Testis (tissue), 2 donors: Measurements from ENCODE around the gene SCAPER.

Source experiments
- POLR2A ChIP-seq: fragments of 450-650 bp; IDR thresholded peaks from one replicate; pipeline ENCODE4 v1.6.1; 2017; ENCODE audit warnings: antibody characterized with exemption, mild to moderate bottlenecking, moderate library complexity
- TF ChIP-seq, protein P1 (sequence below), 3 experiments: fragments of 450-650 bp in 2 of 3; fragments of 200-600 bp in 1 of 3; sonication (generic) in 1 of 3; IDR thresholded peaks; one replicate each; pipeline ENCODE4 v1.5.1; 2016 to 2019; ENCODE audit warnings: antibody characterized with exemption in 3 of 3, mild to moderate bottlenecking in 2 of 3, moderate library complexity in 1 of 3

DNA sequence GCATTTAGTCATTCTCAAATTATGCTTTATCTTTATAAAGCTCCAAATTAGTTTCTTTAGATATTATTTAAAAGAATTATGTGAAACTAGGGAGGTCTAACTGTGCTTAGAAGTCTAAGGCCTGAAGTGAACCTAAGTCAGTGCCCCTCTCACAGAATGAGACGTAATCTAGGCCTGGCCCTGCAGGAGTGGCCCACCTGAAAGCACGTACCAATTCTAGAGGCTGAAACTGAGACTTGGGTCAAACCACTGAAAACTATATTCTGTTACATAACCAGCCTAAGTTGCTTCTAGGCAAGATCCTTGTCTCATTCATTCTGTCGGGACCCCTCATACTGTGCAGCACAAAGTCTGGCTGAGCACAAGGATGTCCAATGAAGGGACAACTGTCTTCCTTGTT, 424.9 kb downstream of the SCAPER start:
- TF ChIP-seq, protein P1, sequence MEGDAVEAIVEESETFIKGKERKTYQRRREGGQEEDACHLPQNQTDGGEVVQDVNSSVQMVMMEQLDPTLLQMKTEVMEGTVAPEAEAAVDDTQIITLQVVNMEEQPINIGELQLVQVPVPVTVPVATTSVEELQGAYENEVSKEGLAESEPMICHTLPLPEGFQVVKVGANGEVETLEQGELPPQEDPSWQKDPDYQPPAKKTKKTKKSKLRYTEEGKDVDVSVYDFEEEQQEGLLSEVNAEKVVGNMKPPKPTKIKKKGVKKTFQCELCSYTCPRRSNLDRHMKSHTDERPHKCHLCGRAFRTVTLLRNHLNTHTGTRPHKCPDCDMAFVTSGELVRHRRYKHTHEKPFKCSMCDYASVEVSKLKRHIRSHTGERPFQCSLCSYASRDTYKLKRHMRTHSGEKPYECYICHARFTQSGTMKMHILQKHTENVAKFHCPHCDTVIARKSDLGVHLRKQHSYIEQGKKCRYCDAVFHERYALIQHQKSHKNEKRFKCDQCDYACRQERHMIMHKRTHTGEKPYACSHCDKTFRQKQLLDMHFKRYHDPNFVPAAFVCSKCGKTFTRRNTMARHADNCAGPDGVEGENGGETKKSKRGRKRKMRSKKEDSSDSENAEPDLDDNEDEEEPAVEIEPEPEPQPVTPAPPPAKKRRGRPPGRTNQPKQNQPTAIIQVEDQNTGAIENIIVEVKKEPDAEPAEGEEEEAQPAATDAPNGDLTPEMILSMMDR (IDR thresholded peaks at IDR 0.05), result no peak
- TF ChIP-seq POLR2A, result no peak
